Measurements from ENCODE around the gene HRAS.

The HRAS gene

GRCh38 chr11:494761-495536, 40.4 kb downstream of the HRAS start:
- DNase-seq (ENCODE audit: low read depth) = no peak
- H3K4me3 ChIP-seq (ENCODE audit: low read length) = no peak overlapping the region
- TF ChIP-seq, protein P1, sequence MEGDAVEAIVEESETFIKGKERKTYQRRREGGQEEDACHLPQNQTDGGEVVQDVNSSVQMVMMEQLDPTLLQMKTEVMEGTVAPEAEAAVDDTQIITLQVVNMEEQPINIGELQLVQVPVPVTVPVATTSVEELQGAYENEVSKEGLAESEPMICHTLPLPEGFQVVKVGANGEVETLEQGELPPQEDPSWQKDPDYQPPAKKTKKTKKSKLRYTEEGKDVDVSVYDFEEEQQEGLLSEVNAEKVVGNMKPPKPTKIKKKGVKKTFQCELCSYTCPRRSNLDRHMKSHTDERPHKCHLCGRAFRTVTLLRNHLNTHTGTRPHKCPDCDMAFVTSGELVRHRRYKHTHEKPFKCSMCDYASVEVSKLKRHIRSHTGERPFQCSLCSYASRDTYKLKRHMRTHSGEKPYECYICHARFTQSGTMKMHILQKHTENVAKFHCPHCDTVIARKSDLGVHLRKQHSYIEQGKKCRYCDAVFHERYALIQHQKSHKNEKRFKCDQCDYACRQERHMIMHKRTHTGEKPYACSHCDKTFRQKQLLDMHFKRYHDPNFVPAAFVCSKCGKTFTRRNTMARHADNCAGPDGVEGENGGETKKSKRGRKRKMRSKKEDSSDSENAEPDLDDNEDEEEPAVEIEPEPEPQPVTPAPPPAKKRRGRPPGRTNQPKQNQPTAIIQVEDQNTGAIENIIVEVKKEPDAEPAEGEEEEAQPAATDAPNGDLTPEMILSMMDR (IDR thresholded peaks at IDR 0.05; ENCODE audit: insufficient read depth, low read depth, low read length, missing control alignments) = no peak

- no peak overlapping the region for H3K4me3 ChIP-seq (ENCODE audit: low read length)
- TF ChIP-seq, protein P1 (IDR thresholded peaks at IDR 0.05; ENCODE audit: insufficient read depth, low read depth, low read length, missing control alignments) = no peak
- DNase-seq (ENCODE audit: low read depth) = no peak
Measured at GRCh38 chr11:492427-493226, 42.7 kb downstream of the HRAS start.

DNA sequence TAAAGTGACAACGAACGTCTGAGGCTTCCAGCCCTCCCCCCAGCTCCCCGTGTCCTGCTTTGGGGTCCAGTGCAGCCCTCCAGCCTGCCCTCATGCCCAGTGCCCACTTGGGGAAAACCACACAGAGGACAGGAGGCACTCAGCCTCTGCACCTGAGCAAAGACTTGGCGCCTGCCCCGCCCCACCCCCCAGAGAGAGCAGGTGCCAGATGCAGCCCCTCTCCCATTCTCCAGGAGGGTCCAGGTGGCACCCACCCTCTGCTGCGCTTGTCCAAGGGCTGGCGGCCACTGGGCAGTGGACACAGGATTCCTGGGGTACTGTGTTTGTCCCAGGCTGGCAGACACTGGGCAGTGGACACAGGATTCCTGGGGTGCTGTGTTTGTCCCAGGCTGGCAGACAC, 44.0 kb downstream of the HRAS start:
- TF ChIP-seq, protein P1 (IDR thresholded peaks at IDR 0.05; ENCODE audit: insufficient read depth, low read depth, low read length, missing control alignments) = no peak
- DNase-seq (ENCODE audit: low read depth) = no peak
- H3K4me3 ChIP-seq (ENCODE audit: low read length) = no peak overlapping the region

- TF ChIP-seq, protein P1 (IDR thresholded peaks at IDR 0.05; ENCODE audit: insufficient read depth, low read depth, low read length, missing control alignments) = no peak
- no peak for DNase-seq (ENCODE audit: low read depth)
- no peak overlapping the region for H3K4me3 ChIP-seq (ENCODE audit: low read length)
Measured at GRCh38 chr11:490930-491260, 44.5 kb downstream of the HRAS start.

DNA sequence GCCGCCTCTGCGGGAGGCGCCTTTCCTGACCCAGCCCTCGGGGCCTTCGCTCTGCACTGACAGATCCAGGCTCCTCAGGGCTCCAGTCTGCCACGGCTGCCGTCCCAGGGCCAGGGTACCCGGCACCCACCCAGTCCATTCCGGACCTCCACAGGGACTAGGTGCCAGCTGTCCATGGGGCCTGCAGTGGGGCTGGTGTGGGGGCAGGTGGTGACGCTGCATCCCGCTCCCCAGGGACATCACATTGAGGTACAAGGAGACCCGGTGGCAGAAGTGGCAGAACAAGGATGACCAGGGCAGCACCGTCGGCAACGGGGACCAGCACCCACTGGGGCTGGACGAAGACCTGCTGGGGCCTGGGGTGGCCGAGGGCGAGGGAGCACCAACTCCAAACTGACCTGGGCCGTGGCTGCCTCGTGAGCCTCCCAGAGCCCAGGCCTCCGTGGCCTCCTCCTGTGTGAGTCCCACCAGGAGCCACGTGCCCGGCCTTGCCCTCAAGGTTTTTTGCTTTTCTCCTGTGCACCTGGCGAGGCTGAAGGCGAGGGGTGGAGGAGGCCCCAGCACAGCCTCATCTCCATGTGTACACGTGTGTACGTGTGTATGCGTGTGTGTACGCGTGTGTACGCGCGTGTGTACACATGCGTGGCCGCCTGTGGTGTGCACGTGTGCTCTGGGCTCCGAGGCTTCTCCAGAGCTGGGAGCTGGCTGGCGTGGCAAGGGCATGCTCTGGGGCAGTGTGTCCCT, 45.0 kb downstream of the HRAS start:
- TF ChIP-seq, protein P1 (IDR thresholded peaks at IDR 0.05; ENCODE audit: insufficient read depth, low read depth, low read length, missing control alignments) = no peak
- no peak overlapping the region for H3K4me3 ChIP-seq (ENCODE audit: low read length)
- no peak for DNase-seq (ENCODE audit: low read depth)

DNA sequence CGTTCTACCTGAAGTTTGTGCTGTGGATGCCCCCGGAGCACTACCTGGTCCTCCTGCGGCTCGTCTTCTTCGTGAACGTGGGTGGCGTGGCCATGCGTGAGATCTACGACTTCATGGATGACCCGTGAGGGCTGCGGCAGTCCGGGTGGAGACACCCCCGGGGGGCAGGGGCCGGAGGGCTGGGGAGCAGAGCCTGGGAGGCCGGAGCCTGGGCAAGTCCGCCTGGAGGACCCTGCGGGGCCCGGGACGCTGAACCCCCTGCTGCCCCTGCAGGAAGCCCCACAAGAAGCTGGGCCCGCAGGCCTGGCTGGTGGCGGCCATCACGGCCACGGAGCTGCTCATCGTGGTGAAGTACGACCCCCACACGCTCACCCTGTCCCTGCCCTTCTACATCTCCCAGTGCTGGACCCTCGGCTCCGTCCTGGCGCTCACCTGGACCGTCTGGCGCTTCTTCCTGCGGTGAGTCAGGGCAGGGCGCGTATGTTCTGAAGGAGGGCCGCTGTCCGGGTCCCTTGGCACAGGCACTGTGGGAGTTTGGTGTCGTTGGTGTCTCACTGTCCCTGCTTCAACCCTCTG, 45.7 kb downstream of the HRAS start:
- no peak for DNase-seq (ENCODE audit: low read depth)
- TF ChIP-seq, protein P1 (IDR thresholded peaks at IDR 0.05; ENCODE audit: insufficient read depth, low read depth, low read length, missing control alignments) = no peak
- H3K4me3 ChIP-seq (ENCODE audit: low read length) = no peak overlapping the region
